B cell (primary cell): ENCODE results near the gene LRRC42. TPM values are rescaled to one million over a fixed set of nuclear protein-coding genes. Genes with fewer than 3 reads are reported as not detected.
"Not testable (repeated sequence)": the region's sequence is repeated elsewhere in the genome, so short reads cannot be mapped to it uniquely, and the experiment has no call there.

Source experiments
- ATAC-seq: fragments of 200-7000 bp; cut with Tn5 transposase; one replicate; pipeline ENCODE4 v1.10.0; 2021; ENCODE audit warnings: low read depth, mild to moderate bottlenecking, moderate number of reproducible peaks, moderate library complexity
- CTCF ChIA-PET: fragments of 350-600 bp; sonication (Branson Sonifier 250); formaldehyde crosslinking; loops from one replicate; lab custom pipeline; 2021; ENCODE audit warnings: antibody characterized with exemption, inconsistent platforms; lab: Charles Lee
- POLR2A ChIA-PET: fragments of 350-600 bp; sonication (Branson Sonifier 250); formaldehyde crosslinking; loops from one replicate; lab custom pipeline; 2021; ENCODE audit warnings: antibody characterized with exemption; lab: Charles Lee
- DNase-seq: peaks from one replicate; pipeline ENCODE4 v3.0.0; 2013
- H2AFZ ChIP-seq: 2 replicates; pipeline ENCODE4 v1.6.1; 2012; ENCODE audit warnings: mild to moderate bottlenecking, low read depth, low read length; ENCODE audit not compliant: insufficient read depth, poor library complexity, severe bottlenecking
- H3K27ac ChIP-seq, 2 donors: 1 replicate in 1 of 2; 2 replicates in 1 of 2; pipeline ENCODE4 v1.5.1; 2012 to 2013; ENCODE audit warnings: low read length in 2 of 2, mild to moderate bottlenecking in 2 of 2, moderate library complexity in 1 of 2
- H3K27me3 ChIP-seq, 4 experiments: fragments of 200-600 bp in 1 of 4; sonication (generic) in 1 of 4; replicated peaks in 1 of 4; 1 replicate in 2 of 4; 2 replicates in 2 of 4; pipeline versions ENCODE4 v1.6.1 to v1.7.0; 2013 to 2016; ENCODE audit warnings: low read length in 3 of 4, mild to moderate bottlenecking in 2 of 4, mixed read lengths in 1 of 4, moderate library complexity in 1 of 4; ENCODE audit not compliant: insufficient read depth in 4 of 4, control insufficient read depth in 3 of 4; ENCODE audit errors: control extremely low read depth in 1 of 4
- H3K36me3 ChIP-seq, 2 experiments: replicated peaks in 1 of 2; 1 replicate in 1 of 2; 2 replicates in 1 of 2; pipeline versions ENCODE4 v1.6.1 to v1.7.1; 2013; ENCODE audit warnings: low read length in 1 of 2; ENCODE audit not compliant: insufficient read depth in 2 of 2, control insufficient read depth in 1 of 2; ENCODE audit errors: control extremely low read depth in 1 of 2, extremely low read depth in 1 of 2
- H3K4me1 ChIP-seq, 2 donors: fragments of 200-600 bp in 1 of 2; sonication (generic) in 1 of 2; 1 replicate in 1 of 2; 2 replicates in 1 of 2; pipeline versions ENCODE4 v1.5.1 to v1.6.1; 2013 to 2017; ENCODE audit warnings: low read length in 2 of 2; ENCODE audit not compliant: control insufficient read depth in 2 of 2, insufficient read depth in 2 of 2
- H3K4me2 ChIP-seq: replicated peaks from 2 replicates; pipeline ENCODE3; 2012; ENCODE audit warnings: mild to moderate bottlenecking, low read depth, low read length; ENCODE audit not compliant: poor library complexity, severe bottlenecking
- H3K4me3 ChIP-seq, 5 experiments: fragments of 200-600 bp in 1 of 5; sonication (generic) in 1 of 5; 1 replicate in 3 of 5; 2 replicates in 2 of 5; pipeline versions ENCODE4 v1.5.1 to v1.7.0; 2011 to 2016; ENCODE audit warnings: low read length in 4 of 5, mild to moderate bottlenecking in 4 of 5, low read depth in 2 of 5, control low read depth in 1 of 5, moderate library complexity in 1 of 5; ENCODE audit not compliant: insufficient read depth in 1 of 5; ENCODE audit errors: control extremely low read depth in 1 of 5, extremely low read depth in 1 of 5
- H3K79me2 ChIP-seq: fragments of 200-600 bp; sonication (generic); one replicate; pipeline ENCODE4 v1.6.0; 2016; ENCODE audit warnings: low read length; ENCODE audit not compliant: control insufficient read depth, insufficient read depth
- H3K9ac ChIP-seq: fragments of 200-600 bp; sonication (generic); 2 replicates; pipeline ENCODE4 v1.6.1; 2017; ENCODE audit warnings: mild to moderate bottlenecking, low read length, moderate library complexity
- H3K9me3 ChIP-seq, 3 donors: one replicate each; pipeline versions ENCODE4 v1.6.1 to v1.7.1; 2013; ENCODE audit warnings: low read length in 2 of 3; ENCODE audit not compliant: control insufficient read depth in 2 of 3, insufficient read depth in 1 of 3; ENCODE audit errors: control extremely low read depth in 1 of 3
- H4K20me1 ChIP-seq: 2 replicates; pipeline ENCODE4 v1.6.0; 2012; ENCODE audit warnings: mild to moderate bottlenecking, low read length; ENCODE audit not compliant: insufficient read depth, control insufficient read depth, poor library complexity, severe bottlenecking
- H3K27ac Mint-ChIP-seq: one replicate; pipeline ENCODE4 v1.8.0; 2021; ENCODE audit warnings: mixed read lengths
- H3K27me3 Mint-ChIP-seq: one replicate; pipeline ENCODE4 v1.8.0; 2021; ENCODE audit warnings: mixed read lengths
- H3K4me1 Mint-ChIP-seq: one replicate; pipeline ENCODE4 v1.8.0; 2021; ENCODE audit warnings: mixed read lengths
- H3K4me3 Mint-ChIP-seq: one replicate; pipeline ENCODE4 v1.8.0; 2021; ENCODE audit warnings: mixed read lengths
- H3K9me3 Mint-ChIP-seq: one replicate; pipeline ENCODE4 v1.8.0; 2022; ENCODE audit warnings: mixed read lengths; ENCODE audit not compliant: insufficient read depth
- EZH2 ChIP-seq: IDR thresholded peaks from 2 replicates; pipeline ENCODE4 v1.6.1; 2012; ENCODE audit warnings: borderline replicate concordance, low read depth, mild to moderate bottlenecking, moderate library complexity, low read length; ENCODE audit not compliant: insufficient read depth, poor library complexity, severe bottlenecking
- WGBS: methylation state at CpG from one replicate; pipeline ENCODE4 v1.1.5; 2013; ENCODE audit warnings: missing lambda C conversion rate; ENCODE audit not compliant: insufficient coverage; 5-methylcytosine and 5-hydroxymethylcytosine counted together
- intact Hi-C: fragments of 100-400 bp; cut with micrococcal nuclease; formaldehyde crosslinking; loops from one replicate; pipeline ENCODE4 v1.10.0; 2022
- polyA plus RNA-seq: library from polyadenylated mRNA; depleted of rRNA; stranded (reverse); fragments of >200 nt; gene quantifications from 2 replicates; pipeline ENCODE4 v1.2.3, GENCODE V29; 2012
- total RNA-seq, 2 donors: library from RNA; stranded (reverse); fragments of 120-200 nt in 1 of 2; gene quantifications; 1 replicate in 1 of 2; 2 replicates in 1 of 2; pipeline versions ENCODE4 v1.2.3 to v1.2.4, GENCODE V29; 2013 to 2022
- TF ChIP-seq, protein P1 (sequence below): fragments of 200-600 bp; IDR thresholded peaks from one replicate; pipeline ENCODE4 v1.8.0; 2022; ENCODE audit warnings: antibody characterized with exemption, mild to moderate bottlenecking

The LRRC42 gene
- total and polyA plus RNA-seq, 2 donors (not counting 1 experiment from before 2014, with no cell fraction given) = 4.7 to 10.3 TPM

DNA sequence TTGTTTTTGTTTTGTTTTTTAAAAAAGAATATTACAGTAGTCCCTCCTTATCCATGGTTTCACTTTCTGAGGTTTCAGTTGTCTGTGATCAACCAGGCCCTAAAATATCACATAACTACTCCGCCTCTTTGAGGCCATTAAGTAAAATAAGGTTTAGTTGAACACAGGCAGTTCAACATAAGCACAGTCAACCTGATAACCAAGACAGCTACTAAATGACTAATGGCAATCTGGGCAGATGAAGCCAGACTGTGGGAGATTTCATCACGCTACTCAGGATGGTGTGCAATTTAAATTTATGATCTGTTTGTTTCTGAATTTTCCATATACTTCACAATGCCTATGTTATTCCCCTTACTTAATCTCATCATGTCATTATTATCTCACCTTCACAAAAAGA, 41.7 kb downstream of the LRRC42 start:
- no CpG with 5 or more reads among the region's 2 CpGs for WGBS
- ATAC-seq (no peak), DNase-seq (no peak)
- H3K27ac Mint-ChIP-seq = no peak overlapping the region
- H3K4me2 ChIP-seq = no peak overlapping the region
- H3K9me3 ChIP-seq = peaks cover 0 to 19% (median 3%) of the 10 kb centered on the region in 3 donors
- no peak overlapping the region for H2AFZ ChIP-seq
- no peaks in the 10 kb centered on the region for H3K36me3 ChIP-seq
- intact Hi-C loops = no loop called here
- no peaks in the 10 kb centered on the region for H3K79me2 ChIP-seq
- no peaks in the 10 kb centered on the region for H4K20me1 ChIP-seq
- H3K9me3 Mint-ChIP-seq = no peaks in the 10 kb centered on the region
- no peak overlapping the region for H3K9ac ChIP-seq
- no peak overlapping the region for H3K4me3 Mint-ChIP-seq
- no peak overlapping the region for H3K27ac ChIP-seq
- no peaks in the 10 kb centered on the region for H3K4me1 ChIP-seq
- H3K27me3 ChIP-seq = peaks cover 0 to under 1% (median 0%) of the 10 kb centered on the region in 4 experiments
- ChIA-PET CTCF (no interaction called here), POLR2A (no interaction called here)
- TF ChIP-seq EZH2 = no peak
- H3K4me3 ChIP-seq = no peak overlapping the region
- H3K27me3 Mint-ChIP-seq = peaks cover 3% of the 10 kb centered on the region
- H3K4me1 Mint-ChIP-seq = no peaks in the 10 kb centered on the region

DNA sequence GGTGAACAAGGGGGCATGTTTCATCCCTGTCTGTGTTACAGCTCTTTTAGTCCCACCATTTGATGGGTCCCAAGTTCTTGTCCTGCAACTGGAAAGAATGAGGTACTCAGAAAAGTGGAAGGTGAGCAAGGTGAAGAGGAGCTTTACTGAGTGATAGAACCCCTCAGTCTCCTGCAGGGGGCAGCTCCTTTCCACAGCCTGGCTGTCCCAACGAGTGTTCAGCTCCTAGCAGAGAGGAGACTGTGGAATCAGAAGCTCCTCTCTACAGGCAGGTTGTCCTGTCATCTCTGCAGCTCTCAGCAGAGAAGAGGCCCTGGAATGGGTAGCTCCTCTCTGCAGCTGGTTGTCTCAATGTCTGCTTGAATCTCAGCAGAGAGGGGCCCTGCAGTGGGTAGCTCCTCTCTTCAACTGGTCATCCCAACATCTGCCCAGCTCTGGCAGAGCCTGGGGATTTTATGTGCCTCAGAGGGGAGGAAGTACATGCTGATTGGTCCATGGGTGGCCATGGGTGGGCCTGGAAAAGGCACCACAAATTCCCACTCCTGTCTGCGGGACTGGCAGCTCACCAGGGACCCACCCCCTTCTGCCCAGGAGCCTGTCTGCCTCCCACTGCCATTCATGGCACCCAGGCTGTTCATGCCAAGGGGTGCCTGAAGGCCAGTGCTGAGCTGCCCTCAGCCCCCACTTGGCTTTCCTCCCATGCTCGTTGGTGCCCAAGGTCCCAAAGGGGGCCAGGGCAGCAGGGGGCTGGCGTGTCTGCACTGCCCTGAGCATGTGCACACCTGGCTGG, 46.1 kb downstream of the LRRC42 start:
- H2AFZ ChIP-seq = no peak overlapping the region
- H3K4me2 ChIP-seq = no peak overlapping the region
- ChIA-PET POLR2A (no interaction called here), CTCF (interaction anchor here (1.0 kb wide), 1 partner anchor 33 kb away, joined by 3 read pairs; no protein-coding TSS in a partner anchor)
- Mint-ChIP-seq H3K4me1 (no peaks in the 10 kb centered on the region), H3K9me3 (no peaks in the 10 kb centered on the region), H3K27ac (no peak overlapping the region), H3K27me3 (peaks cover 3% of the 10 kb centered on the region), H3K4me3 (no peak overlapping the region)
- H4K20me1 ChIP-seq = no peaks in the 10 kb centered on the region
- ATAC-seq (no peak), DNase-seq (no peak)
- H3K4me3 ChIP-seq = no peak overlapping the region
- peaks cover 0 to 4% (median 0%) of the 10 kb centered on the region in 4 experiments for H3K27me3 ChIP-seq
- intact Hi-C loops = no loop called here
- TF ChIP-seq, protein P1, sequence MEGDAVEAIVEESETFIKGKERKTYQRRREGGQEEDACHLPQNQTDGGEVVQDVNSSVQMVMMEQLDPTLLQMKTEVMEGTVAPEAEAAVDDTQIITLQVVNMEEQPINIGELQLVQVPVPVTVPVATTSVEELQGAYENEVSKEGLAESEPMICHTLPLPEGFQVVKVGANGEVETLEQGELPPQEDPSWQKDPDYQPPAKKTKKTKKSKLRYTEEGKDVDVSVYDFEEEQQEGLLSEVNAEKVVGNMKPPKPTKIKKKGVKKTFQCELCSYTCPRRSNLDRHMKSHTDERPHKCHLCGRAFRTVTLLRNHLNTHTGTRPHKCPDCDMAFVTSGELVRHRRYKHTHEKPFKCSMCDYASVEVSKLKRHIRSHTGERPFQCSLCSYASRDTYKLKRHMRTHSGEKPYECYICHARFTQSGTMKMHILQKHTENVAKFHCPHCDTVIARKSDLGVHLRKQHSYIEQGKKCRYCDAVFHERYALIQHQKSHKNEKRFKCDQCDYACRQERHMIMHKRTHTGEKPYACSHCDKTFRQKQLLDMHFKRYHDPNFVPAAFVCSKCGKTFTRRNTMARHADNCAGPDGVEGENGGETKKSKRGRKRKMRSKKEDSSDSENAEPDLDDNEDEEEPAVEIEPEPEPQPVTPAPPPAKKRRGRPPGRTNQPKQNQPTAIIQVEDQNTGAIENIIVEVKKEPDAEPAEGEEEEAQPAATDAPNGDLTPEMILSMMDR = no peak
- WGBS = 81% methylated on average over 4 of the region's 4 CpGs
- no peaks in the 10 kb centered on the region for H3K4me1 ChIP-seq
- H3K9me3 ChIP-seq = peaks cover 0 to 22% (median 3%) of the 10 kb centered on the region in 3 donors
- H3K79me2 ChIP-seq = no peaks in the 10 kb centered on the region
- H3K9ac ChIP-seq = no peak overlapping the region
- no peaks in the 10 kb centered on the region for H3K36me3 ChIP-seq
- no peak overlapping the region for H3K27ac ChIP-seq

DNA sequence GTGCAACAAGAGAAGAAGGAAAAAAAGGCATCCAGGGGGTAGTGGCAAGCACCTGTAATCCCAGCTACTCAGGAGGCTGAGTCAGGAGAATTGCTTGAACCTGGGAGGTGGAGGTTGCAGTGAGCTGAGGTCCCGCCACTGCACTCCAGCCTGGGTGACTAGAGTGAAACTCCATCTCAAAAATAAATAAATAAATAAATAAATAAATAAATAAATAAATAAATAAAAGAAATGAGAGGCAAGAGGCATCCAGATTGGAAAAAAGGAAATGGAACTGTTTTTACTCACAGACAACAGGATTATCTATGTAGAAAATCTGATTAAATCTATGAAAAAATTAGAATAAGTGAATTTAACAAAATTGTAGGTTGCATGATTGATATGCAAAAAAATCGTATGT, 48.4 kb downstream of the LRRC42 start:
- H3K27ac Mint-ChIP-seq, ATAC-seq, H3K27me3 ChIP-seq, intact Hi-C loops, CTCF ChIA-PET, DNase-seq, H3K36me3 ChIP-seq, H3K4me1 Mint-ChIP-seq, H3K4me1 ChIP-seq, H3K4me3 Mint-ChIP-seq, H3K4me3 ChIP-seq, H4K20me1 ChIP-seq, H3K4me2 ChIP-seq, H3K27ac ChIP-seq, POLR2A ChIA-PET, H3K9me3 Mint-ChIP-seq, H2AFZ ChIP-seq, H3K9ac ChIP-seq, H3K79me2 ChIP-seq, H3K27me3 Mint-ChIP-seq: not testable (repeated sequence)
- no CpG with 5 or more reads among the region's 2 CpGs for WGBS
- H3K9me3 ChIP-seq = peaks cover 0 to 18% (median 3%) of the 10 kb centered on the region in 3 donors
